ENCODE results near the gene SRCAP.

DNA sequence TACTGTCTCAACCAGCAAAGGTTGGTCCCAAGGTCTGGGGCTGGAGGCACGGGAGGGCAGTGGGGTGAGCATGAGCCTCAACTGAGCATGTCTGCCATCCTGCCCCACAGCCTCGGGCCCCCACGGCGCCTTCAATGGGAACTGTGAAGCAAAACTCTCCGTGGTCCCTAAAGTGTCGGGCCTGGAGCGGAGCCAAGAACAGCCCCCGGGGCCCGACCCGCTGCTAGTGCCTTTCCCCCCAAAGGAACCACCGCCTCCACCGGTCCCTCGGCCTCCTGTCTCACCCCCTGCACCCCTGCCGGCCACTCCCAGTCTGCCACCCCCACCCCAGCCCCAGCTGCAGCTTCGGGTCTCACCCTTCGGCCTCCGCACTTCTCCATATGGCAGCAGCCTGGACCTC lies 36.5 kb upstream of the SRCAP start:
- TF ChIP-seq POLR2AphosphoS5 (IDR thresholded peaks at IDR 0.05; ENCODE audit: low read depth, low read length): no peak
- no peak for TF ChIP-seq TAF1 (IDR thresholded peaks at IDR 0.05; ENCODE audit: borderline replicate concordance, low read depth, low read length)
- TF ChIP-seq POLR2A (IDR thresholded peaks at IDR 0.05; ENCODE audit: low read depth, low read length): no peak

All from GM12892 (cell line).